GM23338 (cell line): ENCODE results near the gene PRELP. TPM values are rescaled to one million over a fixed set of nuclear protein-coding genes. Genes with fewer than 3 reads are reported as not detected.

Source experiments
- ATAC-seq: fragments of 200-7000 bp; cut with Tn5 transposase; 3 replicates; pipeline ENCODE4 v1.9.1; 2020
- DNase-seq: peaks from one replicate; pipeline ENCODE4 v3.0.0-alpha.2; 2015; ENCODE audit warnings: low spot score
- H2AFZ ChIP-seq: fragments of 200-600 bp; sonication (generic); 2 replicates; pipeline ENCODE4 v1.8.0; 2016; ENCODE audit warnings: antibody characterized with exemption, mild to moderate bottlenecking, moderate library complexity
- H3F3A ChIP-seq: fragments of 200-600 bp; sonication (generic); replicated peaks from 2 replicates; pipeline ENCODE4 v1.8.0; 2017; ENCODE audit warnings: antibody characterized with exemption, mixed run types, low read depth
- H3K27ac ChIP-seq: fragments of 200-600 bp; sonication (generic); 2 replicates; pipeline ENCODE4 v1.6.1; 2016; ENCODE audit warnings: low read depth
- H3K27me3 ChIP-seq: fragments of 200-600 bp; sonication (generic); 2 replicates; pipeline ENCODE4 v1.8.0; 2016; ENCODE audit warnings: mild to moderate bottlenecking, mixed run types, moderate library complexity; ENCODE audit not compliant: insufficient read depth
- H3K36me3 ChIP-seq: fragments of 200-600 bp; sonication (generic); 2 replicates; pipeline ENCODE4 v1.8.0; 2016; ENCODE audit warnings: mild to moderate bottlenecking; ENCODE audit not compliant: insufficient read depth
- H3K4me1 ChIP-seq: fragments of 200-600 bp; sonication (generic); 2 replicates; pipeline ENCODE4 v1.8.0; 2016; ENCODE audit warnings: mild to moderate bottlenecking, moderate library complexity; ENCODE audit not compliant: insufficient read depth
- H3K4me2 ChIP-seq: fragments of 200-600 bp; sonication (generic); 2 replicates; pipeline ENCODE4 v1.7.1; 2017; ENCODE audit warnings: mixed run types
- H3K4me3 ChIP-seq: fragments of 200-600 bp; sonication (generic); 2 replicates; pipeline ENCODE4 v1.6.1; 2016; ENCODE audit warnings: mixed run types
- H3K79me2 ChIP-seq: fragments of 200-600 bp; sonication (generic); replicated peaks from 2 replicates; pipeline ENCODE4 v1.8.0; 2017; ENCODE audit warnings: mild to moderate bottlenecking; ENCODE audit not compliant: insufficient read depth
- H3K9me2 ChIP-seq: fragments of 200-600 bp; sonication (generic); 2 replicates; pipeline ENCODE4 v1.8.0; 2017; ENCODE audit not compliant: insufficient read depth
- H4K20me1 ChIP-seq: fragments of 200-600 bp; sonication (generic); replicated peaks from 2 replicates; pipeline ENCODE4 v1.8.0; 2017; ENCODE audit warnings: mild to moderate bottlenecking; ENCODE audit not compliant: insufficient read depth
- H3K27ac Mint-ChIP-seq: 2 replicates; pipeline ENCODE4 v1.8.0; 2020; ENCODE audit warnings: inconsistent platforms, mild to moderate bottlenecking, moderate library complexity, mixed read lengths
- H3K27me3 Mint-ChIP-seq: 3 replicates; pipeline ENCODE4 v1.8.0; 2022; ENCODE audit warnings: low read depth, mild to moderate bottlenecking, moderate library complexity, mixed read lengths, inconsistent platforms; ENCODE audit not compliant: insufficient read depth, poor library complexity
- H3K36me3 Mint-ChIP-seq: 3 replicates; pipeline ENCODE4 v1.8.0; 2021; ENCODE audit warnings: low read depth, mild to moderate bottlenecking, inconsistent platforms, moderate library complexity, mixed read lengths
- H3K4me1 Mint-ChIP-seq: 3 replicates; pipeline ENCODE4 v1.8.0; 2020; ENCODE audit warnings: mild to moderate bottlenecking, inconsistent platforms, mixed read lengths
- H3K4me3 Mint-ChIP-seq: 3 replicates; pipeline ENCODE4 v1.8.0; 2021; ENCODE audit warnings: moderate library complexity, mild to moderate bottlenecking, inconsistent platforms, mixed read lengths
- H3K9me3 Mint-ChIP-seq: 3 replicates; pipeline ENCODE4 v1.8.0; 2020; ENCODE audit warnings: moderate library complexity, mild to moderate bottlenecking, inconsistent platforms, mixed read lengths
- CREB1 ChIP-seq: fragments of 250-450 bp; sonication (Bioruptor Pico); IDR thresholded peaks from 2 replicates; pipeline ENCODE4 v1.5.0; 2020; ENCODE audit warnings: low read depth, mild to moderate bottlenecking, moderate library complexity
- CTCF ChIP-seq, 2 experiments: fragments of 200-600 bp in 1 of 2; sonication (generic) in 1 of 2; conservative IDR thresholded peaks; 2 replicates each; pipeline versions ENCODE4 v1.5.1 to v1.6.1; 2016 to 2017; ENCODE audit warnings: antibody characterized with exemption in 2 of 2, low read depth in 2 of 2, mild to moderate bottlenecking in 2 of 2, moderate library complexity in 1 of 2
- EZH2 ChIP-seq: fragments of 200-600 bp; sonication (generic); IDR thresholded peaks from one replicate; pipeline ENCODE4 v1.8.0; 2017; ENCODE audit warnings: antibody characterized with exemption, mild to moderate bottlenecking, low read depth; ENCODE audit not compliant: unreplicated experiment
- EZH2phosphoT487 ChIP-seq: fragments of 200-600 bp; sonication (generic); IDR thresholded peaks from one replicate; pipeline ENCODE4 v1.8.1; 2018; ENCODE audit warnings: antibody characterized with exemption; ENCODE audit not compliant: unreplicated experiment
- JUNB ChIP-seq: IDR thresholded peaks from one replicate; pipeline ENCODE4 v1.6.1; 2016; ENCODE audit warnings: antibody characterized with exemption; ENCODE audit not compliant: unreplicated experiment
- NANOG ChIP-seq: IDR thresholded peaks from 2 replicates; pipeline ENCODE4 v1.6.1; 2016; ENCODE audit warnings: antibody characterized with exemption, borderline replicate concordance
- POLR2AphosphoS5 ChIP-seq: IDR thresholded peaks from 2 replicates; pipeline ENCODE4 v1.6.1; 2016; ENCODE audit warnings: antibody characterized with exemption, low read depth
- STAT1 ChIP-seq: IDR thresholded peaks from one replicate; pipeline ENCODE4 v1.6.1; 2016; ENCODE audit warnings: antibody characterized with exemption; ENCODE audit not compliant: unreplicated experiment
- ZNF114 ChIP-seq: fragments of 250-450 bp; sonication (Bioruptor Pico); IDR thresholded peaks from 2 replicates; pipeline ENCODE4 v1.5.0; 2020; ENCODE audit warnings: mild to moderate bottlenecking, moderate library complexity
- ZNF331 ChIP-seq: fragments of 250-450 bp; sonication (Bioruptor Pico); IDR thresholded peaks from 2 replicates; pipeline ENCODE4 v1.5.0; 2020; ENCODE audit warnings: low read depth, mild to moderate bottlenecking, moderate library complexity
- ZNF462 ChIP-seq: fragments of 250-450 bp; sonication (Bioruptor Pico); IDR thresholded peaks from 2 replicates; pipeline ENCODE4 v1.5.0; 2020; ENCODE audit warnings: mild to moderate bottlenecking, moderate library complexity
- polyA plus RNA-seq: library from polyadenylated mRNA; unstranded; fragments of >200 nt; fragmentation: Nextera tagmentation; extraction: Ambion mirVana; gene quantifications from 2 replicates; pipeline ENCODE4 v1.2.1, GENCODE V29; 2016
- total RNA-seq: library from RNA; depleted of rRNA; stranded (reverse); fragments of >200 nt; shearing (Covaris generic); gene quantifications from 2 replicates; pipeline ENCODE4 v1.2.3, GENCODE V29; 2014
- TF ChIP-seq, protein P1 (sequence below): IDR thresholded peaks from one replicate; pipeline ENCODE4 v1.6.1; 2018; ENCODE audit warnings: antibody characterized with exemption; ENCODE audit not compliant: unreplicated experiment
- TF ChIP-seq, protein P2 (sequence below): IDR thresholded peaks from 2 replicates; pipeline ENCODE4 v1.6.1; 2016; ENCODE audit warnings: antibody characterized with exemption

Gene PRELP
- total and polyA plus RNA-seq, 2 experiments from 2014 or later, result 0.03 TPM

GRCh38 chr1:203503836-203504235 lies 28.2 kb downstream of the PRELP start:
- H3K9me3 Mint-ChIP-seq, result no peaks in the 10 kb centered on the region

More at GRCh38 chr1:203503836-203504235, 28.2 kb downstream of the PRELP start:
- no peaks in the 10 kb centered on the region for H3K79me2 ChIP-seq
- peaks cover 8% of the 10 kb centered on the region for H3K27me3 Mint-ChIP-seq
- no peaks in the 10 kb centered on the region for H3K36me3 Mint-ChIP-seq
- no peak overlapping the region for H3K4me3 ChIP-seq
- peaks cover 29% of the 10 kb centered on the region for H3K4me1 Mint-ChIP-seq
- DNase-seq, result no peak
- no peaks in the 10 kb centered on the region for H3K9me2 ChIP-seq
- peaks cover 11% of the 10 kb centered on the region for H3K4me1 ChIP-seq
- H3K27ac Mint-ChIP-seq, result no peak overlapping the region
- no peaks in the 10 kb centered on the region for H3F3A ChIP-seq
- TF ChIP-seq ZNF462 (CRISPR knock-in tag), result no peak
- no peak for TF ChIP-seq CTCF (conservative IDR thresholded peaks at IDR 0.05; ENCODE audit: low read depth in 2 of 2)
- no peak for TF ChIP-seq ZNF114 (CRISPR knock-in tag)
- no peak for TF ChIP-seq ZNF331 (CRISPR knock-in tag)
- no peak for TF ChIP-seq JUNB
- no peak for TF ChIP-seq STAT1
- TF ChIP-seq, protein P1, sequence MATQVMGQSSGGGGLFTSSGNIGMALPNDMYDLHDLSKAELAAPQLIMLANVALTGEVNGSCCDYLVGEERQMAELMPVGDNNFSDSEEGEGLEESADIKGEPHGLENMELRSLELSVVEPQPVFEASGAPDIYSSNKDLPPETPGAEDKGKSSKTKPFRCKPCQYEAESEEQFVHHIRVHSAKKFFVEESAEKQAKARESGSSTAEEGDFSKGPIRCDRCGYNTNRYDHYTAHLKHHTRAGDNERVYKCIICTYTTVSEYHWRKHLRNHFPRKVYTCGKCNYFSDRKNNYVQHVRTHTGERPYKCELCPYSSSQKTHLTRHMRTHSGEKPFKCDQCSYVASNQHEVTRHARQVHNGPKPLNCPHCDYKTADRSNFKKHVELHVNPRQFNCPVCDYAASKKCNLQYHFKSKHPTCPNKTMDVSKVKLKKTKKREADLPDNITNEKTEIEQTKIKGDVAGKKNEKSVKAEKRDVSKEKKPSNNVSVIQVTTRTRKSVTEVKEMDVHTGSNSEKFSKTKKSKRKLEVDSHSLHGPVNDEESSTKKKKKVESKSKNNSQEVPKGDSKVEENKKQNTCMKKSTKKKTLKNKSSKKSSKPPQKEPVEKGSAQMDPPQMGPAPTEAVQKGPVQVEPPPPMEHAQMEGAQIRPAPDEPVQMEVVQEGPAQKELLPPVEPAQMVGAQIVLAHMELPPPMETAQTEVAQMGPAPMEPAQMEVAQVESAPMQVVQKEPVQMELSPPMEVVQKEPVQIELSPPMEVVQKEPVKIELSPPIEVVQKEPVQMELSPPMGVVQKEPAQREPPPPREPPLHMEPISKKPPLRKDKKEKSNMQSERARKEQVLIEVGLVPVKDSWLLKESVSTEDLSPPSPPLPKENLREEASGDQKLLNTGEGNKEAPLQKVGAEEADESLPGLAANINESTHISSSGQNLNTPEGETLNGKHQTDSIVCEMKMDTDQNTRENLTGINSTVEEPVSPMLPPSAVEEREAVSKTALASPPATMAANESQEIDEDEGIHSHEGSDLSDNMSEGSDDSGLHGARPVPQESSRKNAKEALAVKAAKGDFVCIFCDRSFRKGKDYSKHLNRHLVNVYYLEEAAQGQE, result no peak
- no peak for TF ChIP-seq CREB1 (CRISPR knock-in tag)
- no peak for TF ChIP-seq EZH2phosphoT487
- TF ChIP-seq, protein P2, sequence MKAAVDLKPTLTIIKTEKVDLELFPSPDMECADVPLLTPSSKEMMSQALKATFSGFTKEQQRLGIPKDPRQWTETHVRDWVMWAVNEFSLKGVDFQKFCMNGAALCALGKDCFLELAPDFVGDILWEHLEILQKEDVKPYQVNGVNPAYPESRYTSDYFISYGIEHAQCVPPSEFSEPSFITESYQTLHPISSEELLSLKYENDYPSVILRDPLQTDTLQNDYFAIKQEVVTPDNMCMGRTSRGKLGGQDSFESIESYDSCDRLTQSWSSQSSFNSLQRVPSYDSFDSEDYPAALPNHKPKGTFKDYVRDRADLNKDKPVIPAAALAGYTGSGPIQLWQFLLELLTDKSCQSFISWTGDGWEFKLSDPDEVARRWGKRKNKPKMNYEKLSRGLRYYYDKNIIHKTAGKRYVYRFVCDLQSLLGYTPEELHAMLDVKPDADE, result no peak
- no peak for TF ChIP-seq EZH2
- no peak for TF ChIP-seq POLR2AphosphoS5
- no peak for TF ChIP-seq NANOG
- no peak overlapping the region for H3K4me3 Mint-ChIP-seq
- no peaks in the 10 kb centered on the region for H3K27me3 ChIP-seq
- H3K27ac ChIP-seq, result no peak overlapping the region
- H3K4me2 ChIP-seq, result no peak overlapping the region
- no peak overlapping the region for H2AFZ ChIP-seq
- ATAC-seq, result no peak
- H3K36me3 ChIP-seq, result no peaks in the 10 kb centered on the region
- no peaks in the 10 kb centered on the region for H4K20me1 ChIP-seq
